IPS-11a (cell line): Measurements from ENCODE around the gene AK3.
A peak's percentile ranks its signal among the peaks of the same experiment; 100 is the strongest.

Experiments used
- H3K4me3 ChIP-seq: one replicate; pipeline ENCODE4 v1.5.1; 2013; ENCODE audit warnings: low read depth, low read length, control low read depth

Gene AK3

DNA sequence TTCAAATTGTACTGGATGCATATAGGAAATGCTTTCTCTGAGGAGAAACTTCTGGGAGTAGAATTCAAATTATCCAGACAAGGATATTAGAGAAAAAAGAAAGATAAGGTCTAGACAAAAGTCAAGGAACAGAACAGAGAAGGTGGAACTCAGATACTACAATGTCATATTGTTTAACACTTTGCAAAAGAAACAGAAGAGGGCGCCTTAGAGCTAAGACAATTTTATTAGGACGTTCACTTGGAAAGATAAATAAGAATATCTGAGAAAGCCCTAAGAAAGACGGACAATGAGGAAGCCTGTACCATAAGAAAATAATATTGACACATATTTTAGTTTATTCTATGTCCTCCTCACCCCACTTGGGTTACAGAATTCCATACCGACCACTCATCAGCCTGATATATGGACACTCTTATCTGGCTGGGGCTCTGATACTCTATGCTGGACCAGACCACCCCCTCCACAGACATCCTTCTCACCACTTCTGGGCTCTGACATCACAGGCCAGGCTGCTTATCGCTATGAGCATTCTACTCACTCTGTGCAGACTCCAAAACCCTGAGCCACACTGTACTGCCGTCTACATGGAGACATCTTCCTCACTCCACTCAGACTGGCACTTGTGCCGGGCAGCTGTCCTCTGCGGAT, 9.1 kb upstream of the AK3 start:
- no peak overlapping the region for H3K4me3 ChIP-seq

DNA sequence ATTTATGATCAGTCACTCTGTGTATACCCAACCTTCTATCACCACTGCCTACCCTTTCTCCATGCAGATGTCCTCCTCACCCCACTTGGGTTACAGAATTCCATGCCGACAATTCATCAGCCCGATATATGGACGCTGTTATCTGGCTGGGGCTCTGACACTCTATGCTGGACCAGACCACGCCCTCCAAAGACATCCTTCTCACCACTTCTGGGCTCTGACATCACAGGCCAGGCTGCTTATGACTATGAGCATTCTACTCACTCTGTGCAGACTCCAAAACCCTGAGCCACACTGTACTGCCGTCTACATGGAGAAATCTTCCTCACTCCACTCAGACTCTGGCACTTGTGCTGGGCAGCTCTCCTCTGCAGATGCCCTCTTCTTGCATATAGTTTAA, 7.6 kb upstream of the AK3 start:
- no peak overlapping the region for H3K4me3 ChIP-seq

DNA sequence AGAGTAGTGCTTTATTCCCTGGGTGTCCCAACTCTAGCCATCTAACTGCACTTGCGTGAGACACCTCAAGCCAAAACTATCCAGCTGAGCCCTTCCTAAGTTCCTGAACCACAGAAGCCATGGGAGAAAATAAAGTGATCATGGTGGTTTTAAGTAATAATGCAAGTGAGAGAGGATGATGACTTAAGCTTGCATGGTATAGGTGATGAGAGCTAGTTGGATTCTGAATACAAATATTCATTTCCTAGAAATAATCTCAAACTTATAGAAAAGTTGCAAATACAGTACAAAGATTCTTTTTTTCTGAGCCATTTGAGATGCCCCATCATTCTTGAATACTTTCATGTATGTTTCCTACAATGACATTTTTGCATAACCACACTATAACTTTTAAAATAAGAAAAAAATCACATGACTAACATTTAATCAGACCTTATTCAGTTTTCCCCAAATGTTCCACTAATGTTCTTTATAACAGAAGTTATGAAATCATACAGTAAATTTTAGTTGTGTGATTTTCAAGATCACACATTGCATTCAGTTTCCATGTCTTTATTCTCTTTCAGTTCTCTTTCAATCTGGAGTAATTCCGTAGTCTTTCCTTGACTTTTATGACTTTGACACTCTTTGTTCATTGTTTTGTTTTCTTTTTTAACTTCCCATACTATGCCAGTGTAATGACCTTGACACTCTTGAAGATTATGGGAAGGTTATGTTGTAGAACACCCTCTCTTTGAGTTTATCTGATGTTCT, 5.5 kb upstream of the AK3 start:
- H3K4me3 ChIP-seq: no peak overlapping the region

DNA sequence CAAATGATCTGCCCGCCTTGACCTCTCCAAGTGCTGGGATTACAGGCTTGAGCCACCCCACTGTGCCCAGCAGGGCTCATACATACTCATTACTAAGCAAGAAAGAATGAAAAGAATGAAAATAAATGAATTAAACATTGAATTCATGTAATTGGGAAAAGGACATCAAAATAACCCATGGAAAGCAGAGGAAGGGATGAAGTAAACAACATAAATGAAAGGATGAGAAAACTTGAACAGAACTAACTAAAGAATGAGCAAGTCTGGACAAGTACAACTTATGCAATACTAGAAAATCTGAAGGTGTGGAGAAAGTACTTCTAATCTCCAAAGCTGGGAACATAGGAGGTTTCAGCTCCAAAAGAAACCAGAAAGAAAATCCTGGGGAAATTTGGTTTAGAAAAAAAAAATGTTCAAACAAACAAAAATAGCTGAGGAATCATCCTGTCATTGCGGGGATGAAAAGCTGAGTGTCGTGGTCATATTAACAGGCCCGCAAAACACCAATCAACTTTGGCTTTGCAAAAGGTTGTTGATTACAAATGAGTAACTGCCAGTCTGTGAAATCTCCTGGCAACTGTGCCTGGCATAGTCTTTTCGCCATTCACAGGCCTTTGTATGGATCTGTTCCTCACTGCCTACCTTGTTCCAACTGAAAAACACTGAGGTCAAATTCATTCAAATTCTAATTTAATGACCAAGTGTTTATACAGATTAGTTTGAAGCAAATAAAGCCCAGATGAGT, 2.3 kb upstream of the AK3 start:
- H3K4me3 ChIP-seq: no peak overlapping the region

DNA sequence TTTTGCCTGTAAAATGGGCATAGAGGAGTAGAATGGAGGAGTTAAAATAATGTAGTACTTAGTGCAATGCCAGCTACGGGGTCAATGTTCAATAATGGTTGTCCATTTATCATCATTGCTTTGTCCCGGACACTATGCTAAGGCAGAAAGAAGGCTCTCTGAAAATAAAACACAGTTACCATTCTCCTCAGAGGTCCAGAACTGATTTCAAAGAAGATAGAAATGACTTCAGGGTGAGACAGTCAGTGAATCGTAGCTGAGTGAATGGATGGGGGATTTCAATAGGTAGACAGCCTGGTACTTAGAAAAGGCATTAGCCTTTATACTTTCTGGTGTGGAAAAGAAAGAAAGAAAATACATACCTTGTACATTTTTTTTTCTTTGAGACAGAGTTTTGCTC, 1.2 kb upstream of the AK3 start:
- peak overlapping the region; percentile 67 for H3K4me3 ChIP-seq

DNA sequence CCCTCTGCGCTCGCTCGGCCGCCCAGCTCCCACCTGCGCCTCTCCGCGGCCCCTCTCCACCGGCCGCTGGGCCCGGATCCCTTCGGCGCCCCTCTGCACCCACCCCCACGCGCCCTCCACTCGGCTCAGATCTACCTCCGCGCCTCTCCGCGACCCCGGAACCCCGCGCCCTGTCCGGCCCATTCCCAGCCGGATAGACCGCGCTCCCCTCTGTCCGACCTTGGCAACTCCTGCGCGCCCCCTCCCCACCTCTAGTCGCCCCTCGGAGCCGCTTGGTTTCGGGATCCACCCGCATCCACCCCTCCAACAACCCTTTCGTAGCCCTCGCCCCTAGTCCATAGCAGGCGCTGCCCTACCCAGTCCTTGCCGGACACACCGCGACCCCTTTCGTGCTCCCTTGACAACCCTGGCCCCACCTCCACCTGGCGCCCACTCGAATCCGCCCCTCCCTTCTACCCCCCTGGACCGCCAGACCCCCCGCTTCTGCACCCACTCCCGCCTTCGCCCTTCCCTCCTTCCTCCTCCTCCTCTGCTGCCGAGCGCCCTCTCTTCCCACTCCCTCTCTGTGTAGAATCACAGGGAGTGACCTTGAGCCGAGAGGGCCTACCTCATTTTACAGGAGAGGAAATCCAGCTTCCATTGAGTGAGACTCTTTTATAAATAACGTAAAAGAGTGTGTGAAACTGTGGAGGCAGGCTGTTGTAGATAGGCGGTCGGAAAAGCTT, 525 bp upstream of the AK3 start:
- H3K4me3 ChIP-seq: peak overlapping the region; percentile 67

DNA sequence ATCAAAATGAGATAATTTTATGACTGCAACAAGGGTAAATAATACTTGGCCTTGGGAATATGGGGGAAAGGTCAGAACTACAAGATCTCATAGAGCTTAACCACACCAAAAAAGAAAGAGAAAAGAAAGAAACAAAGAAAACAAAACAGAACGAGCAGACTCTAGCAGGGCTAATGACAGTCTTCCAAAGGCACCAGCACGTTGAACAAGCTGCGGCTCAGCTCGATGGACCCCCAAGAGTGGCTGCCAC, 689 bp downstream of the AK3 start:
- peak overlapping the region; percentile 72 for H3K4me3 ChIP-seq

DNA sequence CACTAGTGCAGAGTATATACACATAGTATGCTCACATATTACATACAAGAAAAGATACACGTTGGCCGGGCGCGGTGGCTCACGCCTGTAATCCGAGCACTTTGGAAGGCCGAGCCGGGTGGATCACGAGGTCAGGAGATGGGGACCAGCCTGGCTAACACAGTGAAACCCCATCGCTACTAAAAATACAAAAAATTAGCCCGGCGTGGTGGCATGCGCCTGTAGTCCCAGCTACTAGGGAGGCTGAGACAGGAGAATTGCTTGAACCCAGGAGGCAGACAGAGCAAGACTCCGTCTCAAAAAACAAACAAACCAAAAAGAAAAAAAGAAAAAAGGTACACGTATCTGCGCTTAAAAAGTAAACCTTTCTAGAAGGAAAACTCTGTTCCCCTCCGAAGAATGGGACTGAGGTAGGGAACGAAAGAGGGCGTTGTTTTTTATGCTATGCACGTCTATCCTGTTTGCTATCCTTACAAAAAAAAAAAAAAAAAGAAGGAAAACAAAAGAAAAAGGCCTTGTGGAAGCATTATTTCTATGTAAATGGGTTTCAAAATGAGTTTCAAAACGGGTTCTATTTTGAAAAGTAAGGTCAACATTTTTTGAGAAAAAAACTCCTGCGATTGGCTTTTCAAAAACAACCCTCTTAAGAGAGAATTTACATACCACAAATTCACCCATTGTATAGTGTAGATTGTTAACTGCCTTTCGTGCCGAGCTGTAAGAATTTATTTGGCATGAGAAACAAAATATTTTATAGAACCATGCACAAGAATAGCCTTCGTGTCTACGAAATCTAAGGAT, 1.2 kb downstream of the AK3 start:
- H3K4me3 ChIP-seq: peak overlapping the region; percentile 72

DNA sequence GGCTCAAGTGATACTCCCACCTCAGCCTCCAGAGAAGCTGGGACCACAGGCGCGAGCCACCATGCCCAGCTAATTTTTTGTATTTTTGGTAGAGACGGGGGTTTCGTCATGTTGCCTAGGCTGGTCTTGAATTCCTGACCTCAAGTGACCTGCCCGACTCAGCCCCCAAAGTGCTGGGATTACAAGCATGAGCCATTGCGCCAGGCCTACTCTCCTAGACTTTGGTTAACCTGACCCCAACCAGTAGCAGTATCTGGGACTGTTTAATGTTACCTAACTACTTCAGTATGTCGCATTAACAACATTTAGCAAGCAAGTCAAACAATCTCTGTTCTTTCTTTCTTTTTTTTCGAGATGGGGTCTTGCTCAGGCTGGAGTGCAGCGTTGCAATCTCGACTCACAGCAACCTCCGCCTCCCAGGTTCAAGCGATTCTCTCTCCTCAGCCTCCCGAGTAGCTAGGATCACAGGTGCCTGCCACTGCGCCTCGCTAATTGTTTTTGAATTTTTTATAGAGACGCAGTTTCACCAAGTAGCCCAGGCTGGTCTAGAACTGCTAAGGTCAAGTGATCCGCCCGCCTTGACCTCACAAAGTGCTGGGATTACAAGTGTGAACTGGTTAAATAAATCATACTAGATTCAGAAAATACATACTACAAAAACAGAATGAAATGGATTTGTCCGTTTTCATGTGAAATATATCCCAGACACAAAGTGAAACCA, 2.0 kb downstream of the AK3 start:
- H3K4me3 ChIP-seq: peak overlapping the region; percentile 72

DNA sequence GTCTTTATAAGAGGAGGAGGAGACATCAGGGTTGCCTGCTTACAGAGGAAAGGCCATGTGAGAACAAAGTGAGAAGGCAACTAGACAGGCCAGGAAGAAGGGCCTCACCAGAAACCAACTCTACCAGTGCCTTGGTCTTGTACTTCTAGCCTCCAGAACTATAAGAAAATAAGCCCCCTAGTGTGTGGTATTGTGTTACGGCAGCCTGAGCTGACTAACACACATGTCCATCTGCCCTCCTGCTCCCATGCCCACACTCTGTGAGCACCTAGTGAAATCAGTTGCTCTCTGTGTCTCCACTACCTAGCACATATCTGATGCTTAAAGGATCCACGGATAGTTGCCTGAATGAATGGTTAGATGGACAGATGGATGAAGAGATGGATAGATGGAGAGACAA, 6.9 kb downstream of the AK3 start:
- H3K4me3 ChIP-seq: no peak overlapping the region

DNA sequence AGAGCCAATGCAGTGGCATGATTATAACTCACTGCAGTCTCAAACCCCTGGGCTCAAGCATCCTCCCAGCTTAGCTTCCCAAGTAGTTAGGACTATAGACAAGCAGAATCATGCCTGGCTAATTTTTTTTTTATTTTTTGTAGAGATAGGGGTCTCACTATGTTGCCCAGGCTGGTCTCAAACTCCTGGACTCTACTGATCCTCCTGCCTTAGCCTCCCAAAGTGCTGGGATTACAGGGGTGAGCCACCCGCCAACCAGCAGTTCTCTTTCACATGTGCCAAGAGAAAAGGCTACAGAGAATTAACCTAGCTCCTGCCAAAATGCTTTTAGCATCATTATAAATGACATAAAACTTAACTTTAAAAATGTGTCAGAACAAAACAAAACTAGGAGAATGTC, 8.1 kb downstream of the AK3 start:
- H3K4me3 ChIP-seq: no peak overlapping the region

DNA sequence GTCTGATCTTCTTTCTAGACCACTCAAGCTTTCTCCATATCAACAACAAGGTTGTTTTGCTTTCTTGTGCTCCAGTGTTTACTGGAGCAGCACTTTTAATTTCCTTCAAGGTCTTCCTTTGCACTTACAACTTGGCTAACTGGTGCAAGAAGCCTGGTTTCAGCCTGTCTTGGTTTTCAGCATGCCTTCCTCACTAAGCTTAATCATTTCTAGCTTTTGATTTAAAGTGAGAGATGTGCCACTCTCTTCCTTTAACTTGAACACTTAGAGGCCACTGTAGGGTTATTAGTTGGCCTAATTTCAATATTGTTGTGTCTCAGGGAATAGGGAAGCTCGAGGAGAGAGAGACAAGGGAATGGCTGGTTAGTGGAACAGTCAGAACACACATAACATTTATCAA, 13.4 kb downstream of the AK3 start:
- H3K4me3 ChIP-seq: no peak overlapping the region

DNA sequence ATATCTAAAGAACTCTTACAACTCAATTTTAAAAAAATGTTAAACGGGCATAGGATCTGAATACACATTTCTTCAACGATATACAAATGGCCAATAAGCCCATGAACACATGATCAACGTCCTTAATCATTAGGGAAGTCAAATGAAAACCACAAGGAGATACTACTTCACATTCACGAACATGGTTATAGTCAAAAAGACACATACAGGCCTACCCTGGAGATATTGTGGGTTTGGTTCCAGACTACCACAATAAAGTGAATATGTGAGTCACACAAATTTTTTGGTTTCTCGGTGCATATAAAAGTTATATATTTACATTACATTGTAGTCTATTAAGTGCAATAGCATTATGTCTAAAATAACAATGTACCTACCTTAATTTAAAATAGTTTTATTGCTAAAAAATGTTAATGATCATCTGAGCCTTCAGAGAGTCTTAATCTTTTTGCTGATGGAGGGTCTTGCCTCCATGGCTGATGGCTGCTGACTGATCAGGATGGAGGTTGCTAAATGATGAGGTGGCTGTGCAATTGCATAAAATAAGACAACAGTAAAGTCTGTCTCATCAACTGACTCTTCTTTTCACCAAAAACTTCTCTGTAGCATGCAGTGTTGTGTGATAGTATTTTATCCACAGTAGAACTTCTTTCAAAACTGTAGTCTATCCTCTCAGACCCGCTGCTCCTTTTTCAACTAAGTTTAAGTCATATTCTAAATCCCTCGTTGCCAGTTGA, 15.1 kb downstream of the AK3 start:
- H3K4me3 ChIP-seq: no peak overlapping the region

DNA sequence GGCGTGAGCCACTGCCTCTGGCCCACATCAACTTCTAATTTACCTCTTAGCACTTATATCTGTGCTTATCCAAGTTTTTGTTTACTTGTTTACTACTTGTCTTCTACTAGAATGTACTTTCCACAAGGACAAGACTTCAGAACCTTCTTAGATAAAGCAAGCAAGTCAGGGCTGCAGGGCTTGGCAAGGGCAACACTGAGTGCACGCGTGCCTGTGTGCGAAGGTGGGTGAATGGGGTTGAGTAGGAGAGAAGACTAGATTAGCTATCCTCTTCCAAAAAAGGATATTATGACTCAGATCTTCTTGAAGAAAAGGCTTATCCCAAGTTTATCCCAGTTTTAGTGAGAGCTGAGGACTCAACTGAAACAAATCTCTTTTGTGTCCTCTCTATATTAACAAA, 19.3 kb downstream of the AK3 start:
- H3K4me3 ChIP-seq: no peak overlapping the region

DNA sequence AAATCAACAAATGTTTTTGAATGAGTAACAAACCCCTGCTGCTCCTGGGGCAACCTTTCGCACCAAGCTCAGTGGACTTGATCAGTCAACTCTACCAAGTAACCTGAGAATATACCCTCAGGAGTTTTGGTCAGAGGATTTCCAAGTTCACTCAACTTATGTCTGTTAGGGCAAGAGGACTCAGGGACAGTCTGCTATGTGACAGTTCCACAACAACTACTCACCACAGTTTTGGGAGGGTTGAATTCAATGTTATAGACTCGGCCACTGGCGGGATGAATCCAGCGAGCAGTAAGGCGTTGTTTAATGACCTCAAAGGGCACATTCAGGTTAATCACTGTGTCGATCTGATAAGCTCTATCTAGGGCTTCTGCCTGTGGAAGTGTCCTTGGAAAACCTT, 22.1 kb downstream of the AK3 start:
- no peak overlapping the region for H3K4me3 ChIP-seq

DNA sequence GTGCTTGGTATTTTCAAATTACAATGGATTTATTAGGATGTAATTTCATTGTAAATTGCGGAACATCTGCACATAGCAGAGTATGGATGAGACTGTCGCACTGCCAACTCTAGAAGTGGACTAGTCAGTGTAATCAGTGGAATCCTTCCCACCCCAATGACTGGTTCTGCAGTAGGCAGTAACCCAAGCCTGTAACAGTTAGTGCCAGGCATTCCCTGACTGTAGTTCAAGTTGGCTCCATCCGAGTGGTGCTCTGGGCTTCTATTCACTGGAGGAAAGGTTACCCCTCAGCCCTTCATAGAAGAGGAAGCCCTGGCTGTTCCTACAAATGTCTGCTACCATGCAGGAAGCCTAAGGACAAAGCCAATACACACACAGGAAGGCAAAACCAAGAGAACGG, 23.2 kb downstream of the AK3 start:
- H3K4me3 ChIP-seq: no peak overlapping the region

DNA sequence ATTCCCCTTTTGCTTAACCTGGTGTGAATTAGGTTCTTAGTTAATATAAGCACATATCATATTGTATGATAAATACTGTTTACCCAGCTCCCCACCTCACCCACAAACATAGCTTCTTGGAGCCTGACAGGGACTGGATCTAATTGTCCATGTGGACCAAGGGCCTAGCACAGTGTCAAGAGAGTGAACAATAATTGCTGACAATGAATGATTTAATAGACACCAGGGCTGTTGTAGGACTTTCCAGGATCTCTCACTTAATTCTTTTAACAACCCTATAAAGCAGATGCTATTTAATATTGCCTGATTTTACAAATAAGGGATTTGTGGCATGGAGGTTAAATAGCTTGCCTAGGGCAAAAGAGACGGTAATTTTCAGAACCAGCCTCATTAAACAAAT, 24.8 kb downstream of the AK3 start:
- no peak overlapping the region for H3K4me3 ChIP-seq

DNA sequence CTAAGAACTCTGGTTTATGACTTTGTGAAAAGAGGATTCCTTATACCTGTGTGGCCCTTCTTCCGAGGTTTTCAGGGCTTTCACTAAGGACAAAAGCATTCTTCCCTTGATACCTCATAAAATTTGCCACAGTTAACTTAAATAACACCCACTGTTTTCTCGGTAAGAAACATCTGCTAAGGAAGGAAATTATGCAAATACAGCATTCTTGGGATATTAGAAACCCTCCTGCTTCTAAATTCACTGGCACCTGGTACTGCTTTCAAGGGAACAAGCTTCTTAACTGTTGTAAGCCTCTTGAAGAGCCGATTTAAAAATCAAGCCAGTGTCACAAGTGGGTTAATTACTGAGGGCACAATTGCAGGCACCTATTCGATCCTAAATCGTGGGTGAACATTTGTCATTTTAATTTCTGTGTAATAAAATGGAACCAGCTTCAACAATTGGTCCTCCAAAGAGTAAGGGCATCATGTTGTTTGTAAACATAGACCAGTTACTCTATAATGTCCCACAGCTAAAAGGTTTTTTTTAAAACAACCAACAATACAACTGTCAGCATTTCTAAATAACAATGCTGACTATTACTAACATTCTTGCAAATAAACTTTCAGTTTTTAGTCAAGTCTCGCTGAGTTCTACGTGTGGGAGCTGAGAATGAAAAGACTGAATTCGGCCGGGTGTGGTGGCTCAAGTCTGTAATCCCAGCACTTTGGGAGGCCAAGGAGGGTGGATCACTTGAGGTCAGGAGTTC, 26.6 kb downstream of the AK3 start:
- H3K4me3 ChIP-seq: no peak overlapping the region

DNA sequence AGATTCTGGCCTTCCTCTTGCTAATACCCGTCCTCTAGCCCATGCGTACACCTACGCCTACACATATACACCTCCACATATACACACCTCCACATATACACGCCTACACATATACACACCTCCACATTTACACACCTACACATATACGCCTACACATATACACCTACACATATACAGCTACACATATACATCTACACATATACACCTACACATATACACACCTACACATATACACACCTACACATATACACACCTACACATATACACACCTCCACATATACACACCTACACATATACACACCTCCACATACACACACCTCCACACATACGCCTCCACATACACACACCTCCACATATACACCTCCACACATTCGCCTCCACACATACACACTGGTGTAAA, 27.2 kb downstream of the AK3 start:
- H3K4me3 ChIP-seq: no peak overlapping the region
